ENCODE results near the gene ABCA7.

The ABCA7 gene

GRCh38 chr19:1066251-1066747 is 26.4 kb downstream of the ABCA7 start:
- no peak for TF ChIP-seq CTCF (IDR thresholded peaks at IDR 0.05; ENCODE audit: low read depth, low read length, missing control alignments)
- DNase-seq (ENCODE audit: extremely low read depth, low read depth), result no peak
- no peak overlapping the region for H3K4me3 ChIP-seq (replicated peaks; ENCODE audit: low read depth, low read length)

- no peak for DNase-seq (ENCODE audit: extremely low read depth, low read depth)
- TF ChIP-seq CTCF (IDR thresholded peaks at IDR 0.05; ENCODE audit: low read depth, low read length, missing control alignments), result no peak
- peak within 1 kb of the TSS; percentile 31 for H3K4me3 ChIP-seq (replicated peaks; ENCODE audit: low read depth, low read length)
Observed at GRCh38 chr19:1066748-1067340, 26.9 kb downstream of the ABCA7 start, which contains the start of gene ARHGAP45. Gene ARHGAP45 (plus strand): TSS chr19:1067167. CDS start chr19:1067406, 239 bp downstream.

- H3K4me3 ChIP-seq (replicated peaks; ENCODE audit: low read depth, low read length), result peak overlapping the region; percentile 31
- no peak for DNase-seq (ENCODE audit: extremely low read depth, low read depth)
- no peak for TF ChIP-seq CTCF (IDR thresholded peaks at IDR 0.05; ENCODE audit: low read depth, low read length, missing control alignments)
Observed at GRCh38 chr19:1067341-1067957, 27.5 kb downstream of the ABCA7 start.

- H3K4me3 ChIP-seq (replicated peaks; ENCODE audit: low read depth, low read length), result no peak overlapping the region
- TF ChIP-seq CTCF (IDR thresholded peaks at IDR 0.05; ENCODE audit: low read depth, low read length, missing control alignments), result no peak
- DNase-seq (ENCODE audit: extremely low read depth, low read depth), result no peak
Observed at GRCh38 chr19:1068009-1069001, 28.4 kb downstream of the ABCA7 start.

GRCh38 chr19:1069009-1069779 is 29.3 kb downstream of the ABCA7 start:
- no peak for DNase-seq (ENCODE audit: extremely low read depth, low read depth)
- TF ChIP-seq CTCF (IDR thresholded peaks at IDR 0.05; ENCODE audit: low read depth, low read length, missing control alignments), result no peak
- H3K4me3 ChIP-seq (replicated peaks; ENCODE audit: low read depth, low read length), result no peak overlapping the region

GRCh38 chr19:1070576-1070930 is 30.6 kb downstream of the ABCA7 start:
- peak; percentile 21 for TF ChIP-seq CTCF (IDR thresholded peaks at IDR 0.05; ENCODE audit: low read depth, low read length, missing control alignments)
- DNase-seq (ENCODE audit: extremely low read depth, low read depth), result no peak

More at GRCh38 chr19:1070576-1070930, 30.6 kb downstream of the ABCA7 start:
- H3K4me3 ChIP-seq (replicated peaks; ENCODE audit: low read depth, low read length), result peak overlapping the region; percentile 31

All from HFF-Myc (cell line).